Measurements from ENCODE around the gene GIT1. TPM values are rescaled to one million over a fixed set of nuclear protein-coding genes. Genes with fewer than 3 reads are reported as not detected.
A peak's percentile ranks its signal among the peaks of the same experiment; 100 is the strongest.

GIT1 gene, protein sequence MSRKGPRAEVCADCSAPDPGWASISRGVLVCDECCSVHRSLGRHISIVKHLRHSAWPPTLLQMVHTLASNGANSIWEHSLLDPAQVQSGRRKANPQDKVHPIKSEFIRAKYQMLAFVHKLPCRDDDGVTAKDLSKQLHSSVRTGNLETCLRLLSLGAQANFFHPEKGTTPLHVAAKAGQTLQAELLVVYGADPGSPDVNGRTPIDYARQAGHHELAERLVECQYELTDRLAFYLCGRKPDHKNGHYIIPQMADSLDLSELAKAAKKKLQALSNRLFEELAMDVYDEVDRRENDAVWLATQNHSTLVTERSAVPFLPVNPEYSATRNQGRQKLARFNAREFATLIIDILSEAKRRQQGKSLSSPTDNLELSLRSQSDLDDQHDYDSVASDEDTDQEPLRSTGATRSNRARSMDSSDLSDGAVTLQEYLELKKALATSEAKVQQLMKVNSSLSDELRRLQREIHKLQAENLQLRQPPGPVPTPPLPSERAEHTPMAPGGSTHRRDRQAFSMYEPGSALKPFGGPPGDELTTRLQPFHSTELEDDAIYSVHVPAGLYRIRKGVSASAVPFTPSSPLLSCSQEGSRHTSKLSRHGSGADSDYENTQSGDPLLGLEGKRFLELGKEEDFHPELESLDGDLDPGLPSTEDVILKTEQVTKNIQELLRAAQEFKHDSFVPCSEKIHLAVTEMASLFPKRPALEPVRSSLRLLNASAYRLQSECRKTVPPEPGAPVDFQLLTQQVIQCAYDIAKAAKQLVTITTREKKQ
- 10 to 100 TPM; 39.4 to 61.4 (median 54.6) TPM for total RNA-seq
- total RNA-seq (2013), result 25.2 TPM

DNA sequence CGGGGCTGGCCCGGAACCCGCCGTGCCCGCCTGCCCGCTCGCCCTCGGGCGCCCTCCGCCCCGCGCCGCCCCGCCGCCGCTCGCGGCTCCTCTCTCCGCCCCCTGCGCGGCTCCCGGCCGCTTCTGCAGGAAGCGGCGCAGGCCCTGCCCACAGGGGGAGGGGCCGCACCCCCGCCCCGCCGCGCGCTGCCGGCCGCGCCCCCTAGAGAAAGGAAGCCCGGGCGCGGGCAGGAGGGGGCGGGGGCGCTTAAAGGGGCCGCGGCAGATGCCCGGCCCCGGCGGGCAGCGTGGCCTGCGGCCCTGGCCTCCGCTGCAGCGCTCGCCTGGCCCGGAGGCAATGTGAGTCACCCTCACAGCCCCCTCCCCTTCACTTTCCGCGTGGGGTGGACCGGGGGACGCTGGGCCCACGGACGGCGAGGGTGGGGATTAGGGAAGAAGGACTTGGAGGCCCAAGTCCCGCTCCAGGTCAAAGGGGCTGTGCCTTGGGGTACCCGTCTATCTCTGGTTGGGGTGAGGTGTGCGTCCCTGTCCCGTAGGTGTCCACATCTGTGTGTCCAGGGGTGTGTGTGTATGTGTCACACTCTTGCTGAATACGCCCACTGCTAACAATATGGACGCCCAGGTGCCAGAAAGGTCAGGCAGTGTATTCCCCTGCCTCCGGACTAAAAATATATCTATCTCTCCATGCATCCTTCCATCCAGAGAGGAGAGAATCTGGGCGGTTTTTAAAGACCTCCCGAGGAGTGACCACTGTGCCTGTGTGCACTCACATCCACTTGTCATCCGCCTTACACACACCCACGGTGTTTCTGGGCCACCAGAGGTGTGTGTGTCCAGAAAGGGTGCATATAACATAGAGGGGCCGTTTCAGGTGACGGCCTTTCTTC lies at the start of gene GIT1:
GIT1 (minus strand) TSS at position 125 of the 887 bp plus-strand sequence. CDS start 270 bp downstream, outside the sequence.
- H3K4me1 ChIP-seq (ENCODE audit: control insufficient read depth, insufficient read depth, low read length), result peaks cover 80% of the 10 kb centered on the region
- peak within 1 kb of the TSS; percentile 50 to 83 for H3K27ac Mint-ChIP-seq
- 6% methylated on average over 68 of the region's 70 CpGs for WGBS (ENCODE audit: insufficient coverage)
- H3K4me1 Mint-ChIP-seq, result peaks cover 20 to 67% of the 10 kb centered on the region in 2 donors
- peak within 1 kb of the TSS; percentile 85 for H3K4me3 Mint-ChIP-seq
- ATAC-seq (peak; percentile 86 to 95 (median 87)), DNase-seq (peak; percentile 86 to 93)
- no peaks in the 10 kb centered on the region for H3K36me3 ChIP-seq (ENCODE audit: control insufficient read depth, insufficient read depth, low read length)
- H3K4me3 ChIP-seq (ENCODE audit: low read length), result peak within 1 kb of the TSS; percentile 70
- no peaks in the 10 kb centered on the region for H3K9me3 Mint-ChIP-seq
- H3K27ac ChIP-seq (ENCODE audit: low read length), result peak within 1 kb of the TSS; percentile 66
- intact Hi-C loops (cut with micrococcal nuclease), result loop anchor here (1.0 to 2.0 kb wide), 3 partner anchors 9 to 25 kb away; partner anchors contain the start of gene TP53I13
- peaks cover 3% of the 10 kb centered on the region for H3K27me3 ChIP-seq (ENCODE audit: control insufficient read depth, insufficient read depth, low read length)
- H3K36me3 Mint-ChIP-seq, result no peaks in the 10 kb centered on the region
- no peaks in the 10 kb centered on the region for H3K27me3 Mint-ChIP-seq (ENCODE audit: low read depth in 2 of 2)
- H3K9me3 ChIP-seq (ENCODE audit: control insufficient read depth, insufficient read depth, low read length), result no peaks in the 10 kb centered on the region
- TF ChIP-seq, protein P1, sequence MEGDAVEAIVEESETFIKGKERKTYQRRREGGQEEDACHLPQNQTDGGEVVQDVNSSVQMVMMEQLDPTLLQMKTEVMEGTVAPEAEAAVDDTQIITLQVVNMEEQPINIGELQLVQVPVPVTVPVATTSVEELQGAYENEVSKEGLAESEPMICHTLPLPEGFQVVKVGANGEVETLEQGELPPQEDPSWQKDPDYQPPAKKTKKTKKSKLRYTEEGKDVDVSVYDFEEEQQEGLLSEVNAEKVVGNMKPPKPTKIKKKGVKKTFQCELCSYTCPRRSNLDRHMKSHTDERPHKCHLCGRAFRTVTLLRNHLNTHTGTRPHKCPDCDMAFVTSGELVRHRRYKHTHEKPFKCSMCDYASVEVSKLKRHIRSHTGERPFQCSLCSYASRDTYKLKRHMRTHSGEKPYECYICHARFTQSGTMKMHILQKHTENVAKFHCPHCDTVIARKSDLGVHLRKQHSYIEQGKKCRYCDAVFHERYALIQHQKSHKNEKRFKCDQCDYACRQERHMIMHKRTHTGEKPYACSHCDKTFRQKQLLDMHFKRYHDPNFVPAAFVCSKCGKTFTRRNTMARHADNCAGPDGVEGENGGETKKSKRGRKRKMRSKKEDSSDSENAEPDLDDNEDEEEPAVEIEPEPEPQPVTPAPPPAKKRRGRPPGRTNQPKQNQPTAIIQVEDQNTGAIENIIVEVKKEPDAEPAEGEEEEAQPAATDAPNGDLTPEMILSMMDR (IDR thresholded peaks at IDR 0.05), result no peak

DNA sequence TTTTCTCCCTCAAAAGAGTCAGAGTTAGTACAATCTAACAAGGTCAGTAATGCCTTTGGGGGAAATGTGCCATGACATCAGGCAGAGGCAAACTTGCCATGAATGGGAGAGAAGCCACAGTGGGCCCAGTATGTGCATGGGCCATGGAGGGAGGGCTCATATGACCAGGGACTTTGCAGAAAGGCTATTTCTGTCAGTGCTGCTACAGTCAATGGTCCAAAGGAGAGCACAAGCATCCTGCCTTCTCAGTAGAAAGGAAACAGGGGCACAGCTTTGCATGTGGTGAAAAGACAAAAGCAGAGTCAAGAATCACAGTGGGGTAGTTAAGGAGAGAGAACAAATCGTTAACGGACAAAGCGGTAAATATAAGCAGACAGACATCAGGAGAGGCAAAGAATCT lies 44.4 kb upstream of the GIT1 start:
- TF ChIP-seq, protein P1 (IDR thresholded peaks at IDR 0.05), result no peak
- no peak overlapping the region for H3K27ac ChIP-seq (ENCODE audit: low read length)
- intact Hi-C loops (cut with micrococcal nuclease), result no loop called here
- Mint-ChIP-seq H3K9me3 (no peaks in the 10 kb centered on the region), H3K4me3 (no peak overlapping the region), H3K36me3 (peaks cover 6% of the 10 kb centered on the region), H3K27ac (peak overlapping the region; percentile 14 to 18), H3K4me1 (peaks cover 32 to 37% of the 10 kb centered on the region in 2 donors), H3K27me3 (ENCODE audit: low read depth in 2 of 2) (no peaks in the 10 kb centered on the region)
- H3K27me3 ChIP-seq (ENCODE audit: control insufficient read depth, insufficient read depth, low read length), result no peaks in the 10 kb centered on the region
- H3K4me1 ChIP-seq (ENCODE audit: control insufficient read depth, insufficient read depth, low read length), result no peaks in the 10 kb centered on the region
- WGBS (ENCODE audit: insufficient coverage), result 97% methylated on average over 3 of the region's 3 CpGs
- no peak for ATAC-seq
- no peak overlapping the region for H3K4me3 ChIP-seq (ENCODE audit: low read length)
- H3K36me3 ChIP-seq (ENCODE audit: control insufficient read depth, insufficient read depth, low read length), result peaks cover 74% of the 10 kb centered on the region
- no peaks in the 10 kb centered on the region for H3K9me3 ChIP-seq (ENCODE audit: control insufficient read depth, insufficient read depth, low read length)
- DNase-seq, result no peak

DNA sequence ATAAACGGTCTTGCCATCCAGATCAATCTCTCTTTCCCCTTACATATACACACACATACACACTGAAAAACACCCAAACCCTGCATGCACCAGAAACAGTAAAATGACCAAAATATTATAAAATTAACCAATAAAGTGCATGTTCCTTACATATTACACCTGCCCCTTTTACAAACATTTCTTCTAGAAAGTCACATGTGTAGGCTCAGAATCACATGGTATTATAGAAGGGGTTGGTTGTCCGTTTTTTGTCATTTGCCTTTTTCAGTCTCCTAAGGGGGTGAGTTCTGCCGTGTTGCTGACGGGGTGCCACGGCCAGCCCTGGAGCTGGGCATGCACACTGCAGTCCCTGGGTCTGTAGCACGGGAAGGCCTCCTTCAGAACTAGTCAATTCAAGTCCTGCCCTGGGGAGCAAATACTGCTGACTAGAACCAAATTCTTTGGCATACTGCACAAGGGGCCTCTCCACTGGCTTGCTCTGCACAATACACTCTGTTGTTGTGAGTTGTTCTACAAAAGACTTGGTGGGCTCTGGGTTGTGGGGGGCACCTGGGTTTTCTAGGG lies 41.3 kb upstream of the GIT1 start:
- Histone ChIP-seq H3K36me3 (ENCODE audit: control insufficient read depth, insufficient read depth, low read length) (peaks cover 66% of the 10 kb centered on the region), H3K4me3 (ENCODE audit: low read length) (no peak overlapping the region), H3K27me3 (ENCODE audit: control insufficient read depth, insufficient read depth, low read length) (no peaks in the 10 kb centered on the region), H3K9me3 (ENCODE audit: control insufficient read depth, insufficient read depth, low read length) (no peaks in the 10 kb centered on the region), H3K4me1 (ENCODE audit: control insufficient read depth, insufficient read depth, low read length) (no peaks in the 10 kb centered on the region), H3K27ac (ENCODE audit: low read length) (no peak overlapping the region)
- DNase-seq, result no peak
- H3K9me3 Mint-ChIP-seq, result no peaks in the 10 kb centered on the region
- H3K27me3 Mint-ChIP-seq (ENCODE audit: low read depth in 2 of 2), result no peaks in the 10 kb centered on the region
- H3K27ac Mint-ChIP-seq, result peak overlapping the region in 1 of 2 donors; percentile 18
- TF ChIP-seq, protein P1 (IDR thresholded peaks at IDR 0.05), result no peak
- H3K4me1 Mint-ChIP-seq, result peaks cover 47 to 49% of the 10 kb centered on the region in 2 donors
- H3K4me3 Mint-ChIP-seq, result no peak overlapping the region
- ATAC-seq, result no peak
- peaks cover 10% of the 10 kb centered on the region for H3K36me3 Mint-ChIP-seq
- 95% methylated on average over 5 of the region's 6 CpGs for WGBS (ENCODE audit: insufficient coverage)
- intact Hi-C loops (cut with micrococcal nuclease), result no loop called here
